NCI-H1417 (cell line): Measurements from ENCODE around the gene DYSF.

Experiments used
- DNase-seq, 3 experiments: peaks; one replicate each; lab custom pipeline; 2025; lab: John Stamatoyannopoulos, UW

The DYSF gene

DNA sequence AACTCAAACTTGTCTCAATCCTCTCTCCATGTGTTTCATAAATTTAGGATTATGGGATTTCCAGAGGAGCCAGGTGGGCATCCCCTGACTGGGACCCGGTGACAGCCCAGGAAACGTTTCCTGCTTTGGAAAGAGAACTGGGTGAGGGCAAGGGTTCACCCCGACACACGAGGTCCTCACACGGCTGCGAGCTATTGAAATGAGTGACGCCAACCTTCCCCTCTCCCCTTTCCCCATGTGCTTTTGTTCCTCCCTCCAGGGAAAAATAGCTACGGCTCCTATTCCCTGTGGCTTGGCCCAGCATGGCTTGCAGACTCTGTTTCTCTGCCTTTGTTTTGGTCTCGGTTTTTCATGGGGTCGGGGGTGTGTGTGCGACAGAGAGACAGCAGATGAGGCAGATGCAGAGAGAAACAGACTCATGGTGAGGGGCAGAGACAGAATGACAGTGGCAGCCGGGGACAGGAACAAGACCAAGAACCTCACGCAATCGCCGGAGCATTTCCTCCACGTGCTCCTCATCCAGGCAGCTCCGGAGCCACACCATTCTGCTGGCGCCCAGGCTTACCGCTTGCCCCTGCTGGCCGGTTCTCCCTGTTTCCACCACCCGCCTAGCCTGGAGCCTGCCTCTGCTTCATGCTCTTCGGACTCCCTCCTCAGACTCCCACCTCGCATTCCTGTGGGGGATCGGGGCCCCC lies 238.5 kb downstream of the DYSF start:
- peak in 1 of 3 experiments; percentile 29 for DNase-seq

DNA sequence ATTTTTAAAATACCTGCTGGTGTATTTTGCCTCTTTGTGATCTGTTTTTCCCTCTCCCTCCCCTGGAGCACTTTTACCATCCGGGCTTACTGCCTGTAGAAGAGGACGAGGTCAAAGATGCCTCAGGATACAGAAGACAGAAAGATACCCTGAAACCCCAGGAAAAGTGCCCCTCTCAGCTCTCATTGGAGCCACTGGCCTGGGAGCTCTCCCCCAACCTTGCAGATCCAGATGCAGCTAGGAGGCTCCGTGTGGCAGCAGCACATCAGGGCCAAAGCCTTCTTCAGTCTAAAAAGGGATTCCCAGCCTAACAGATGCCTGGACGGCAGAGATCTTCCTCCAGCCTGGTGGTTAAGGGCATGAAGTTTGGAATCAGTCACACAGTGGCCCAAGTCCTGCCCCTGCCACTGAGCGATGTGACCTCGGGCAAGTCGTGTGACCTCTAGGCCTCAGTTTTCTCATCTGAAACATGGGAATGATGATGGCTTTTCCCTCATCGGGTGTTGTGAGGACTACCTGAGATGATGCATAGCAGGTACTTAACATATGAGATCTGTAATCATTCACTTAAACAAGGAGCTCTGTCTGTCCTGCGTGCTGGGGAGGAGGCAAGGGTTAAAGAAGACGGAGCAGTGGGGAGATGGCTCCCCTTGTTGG lies 239.4 kb downstream of the DYSF start:
- DNase-seq, result no peak

DNA sequence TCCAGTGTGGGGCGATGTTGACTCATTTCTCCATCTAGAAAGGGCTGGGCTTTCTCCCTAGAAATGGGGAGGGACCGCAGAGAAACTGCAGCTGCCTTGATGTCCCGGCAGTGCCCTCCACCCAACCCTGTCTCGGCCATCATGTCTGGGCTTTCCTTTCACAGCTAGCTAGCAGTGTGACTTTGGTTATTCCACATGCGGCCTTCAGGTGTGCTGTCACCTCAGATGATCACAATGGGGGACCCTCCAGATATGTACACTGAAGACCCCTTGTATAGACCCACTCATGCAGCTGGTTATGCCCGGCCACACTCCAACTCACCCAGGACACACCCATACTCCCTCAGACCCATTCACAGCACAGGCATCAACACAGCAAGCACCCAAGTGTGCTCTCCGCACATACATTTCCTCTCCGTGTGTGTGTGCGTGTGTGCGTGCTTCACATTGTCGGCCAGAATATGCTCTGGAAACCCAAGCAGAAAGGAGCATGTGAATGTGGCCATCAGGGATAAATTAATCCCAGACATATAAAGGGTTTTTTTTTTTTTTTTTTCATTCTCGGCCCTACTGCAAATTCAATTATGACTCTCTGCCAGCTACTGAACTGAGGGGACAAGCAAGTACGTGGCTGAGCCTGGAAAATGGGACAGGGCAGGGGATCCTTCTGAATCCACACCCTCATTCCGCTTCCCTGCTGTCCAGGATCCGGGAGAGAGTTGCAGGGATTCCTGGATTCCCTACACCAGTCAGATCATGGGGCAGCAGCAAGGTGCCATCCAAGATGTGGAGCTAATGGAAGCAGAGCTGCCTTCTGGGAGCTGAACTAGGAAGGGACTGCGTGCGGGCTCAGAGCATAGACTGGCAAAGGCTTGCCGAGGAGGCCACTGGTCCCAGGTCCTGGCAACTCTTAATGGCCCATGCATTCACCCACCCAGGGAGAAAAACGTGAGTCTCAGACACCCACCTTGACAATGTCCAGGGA lies 240.2 kb downstream of the DYSF start:
- no peak for DNase-seq

DNA sequence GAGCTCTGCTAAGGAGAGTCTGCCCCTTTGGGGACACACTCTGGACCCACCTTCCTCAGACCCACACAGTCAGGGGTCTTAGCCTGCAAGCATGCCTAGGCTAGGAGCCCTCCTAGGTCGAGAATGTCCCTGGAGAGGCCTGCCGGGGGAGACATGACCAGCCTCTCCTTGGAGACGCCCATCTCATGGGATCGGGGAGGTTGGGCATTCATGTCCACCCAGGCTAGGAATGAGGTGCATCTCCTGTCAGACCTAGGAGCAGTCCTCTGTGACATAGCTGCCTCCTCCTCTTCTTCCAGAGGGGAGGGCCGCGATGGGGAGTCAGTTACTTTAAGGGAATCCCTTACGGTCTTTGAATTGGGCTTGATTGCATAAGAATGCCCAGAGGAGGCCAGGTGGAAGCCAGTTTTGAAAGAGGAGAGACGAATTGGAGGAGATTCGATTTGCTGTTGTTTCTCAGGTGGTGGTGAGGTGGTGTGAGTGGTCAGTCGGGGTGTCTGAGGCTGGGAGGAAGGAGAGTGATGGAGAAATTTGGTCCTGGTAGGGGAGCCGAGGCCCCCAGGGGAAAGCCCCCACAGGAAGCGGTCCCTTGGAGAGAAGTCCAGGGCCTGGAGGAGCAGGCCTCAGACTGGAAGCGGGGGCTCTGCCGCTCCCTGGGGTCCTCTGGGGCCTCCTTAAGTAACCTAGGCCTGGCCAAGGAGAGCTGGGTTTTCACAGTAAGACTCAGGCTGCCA lies 241.3 kb downstream of the DYSF start:
- no peak for DNase-seq

DNA sequence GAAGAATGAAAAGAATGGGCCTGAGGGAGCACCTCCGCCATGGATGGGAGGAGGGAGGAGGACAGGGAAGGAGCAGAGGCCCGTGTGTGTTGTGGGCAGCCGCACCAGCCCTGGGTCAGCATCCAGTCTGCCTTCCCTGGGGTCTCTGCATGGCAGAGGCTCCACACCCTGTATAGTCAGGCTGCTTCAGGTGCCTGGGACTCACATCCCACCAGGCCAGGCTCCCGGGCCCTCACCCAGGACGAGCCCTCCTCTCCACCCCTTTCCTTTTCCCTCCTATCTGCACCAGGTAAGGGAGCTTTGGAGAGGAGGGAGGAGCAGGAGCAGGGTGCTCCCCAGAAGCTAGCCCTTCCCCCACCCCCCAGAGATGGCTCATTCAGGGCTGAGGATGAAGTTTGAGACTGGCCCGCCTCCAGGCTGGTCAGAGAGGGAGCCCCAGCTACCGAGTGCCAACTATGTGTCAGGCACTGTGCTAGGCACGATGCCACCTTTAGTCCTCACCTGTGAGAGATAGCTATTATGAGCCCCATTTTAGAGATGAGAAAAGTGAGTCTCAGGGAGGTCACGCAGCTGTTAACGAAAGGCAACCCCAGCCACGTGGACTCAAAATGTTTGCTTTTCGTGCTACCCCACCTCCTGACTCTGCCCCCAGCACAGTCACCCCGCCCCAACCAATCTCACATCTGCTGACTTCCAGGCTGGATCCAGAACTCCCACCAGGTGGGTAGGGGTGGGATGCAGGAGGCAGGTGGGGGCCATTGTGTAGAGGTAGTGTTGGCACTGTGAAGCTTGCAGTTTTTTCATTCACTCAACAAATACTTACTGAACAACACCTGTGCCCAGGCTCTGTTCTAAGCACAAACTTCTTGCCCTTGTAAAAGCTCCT lies 242.1 kb downstream of the DYSF start:
- no peak for DNase-seq

DNA sequence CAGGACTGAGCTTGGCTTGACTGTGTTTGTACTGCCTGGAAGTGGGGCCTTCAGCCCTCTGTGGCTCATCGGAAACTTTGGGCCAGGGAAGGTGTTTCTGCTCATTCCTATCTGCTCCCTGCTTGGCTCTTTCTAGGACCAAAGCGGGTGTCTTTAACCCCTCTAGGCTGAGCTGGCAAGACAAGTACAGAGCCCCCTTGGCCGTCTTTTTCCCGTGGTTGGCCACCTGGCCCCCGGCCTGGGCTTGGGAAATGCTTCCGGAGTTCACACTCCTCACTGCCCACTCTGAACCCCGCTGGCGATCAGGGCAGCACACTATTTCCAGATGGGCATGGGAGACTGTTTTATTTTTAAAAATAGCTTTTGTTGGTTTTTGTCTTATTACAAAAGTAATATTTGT lies 243.0 kb downstream of the DYSF start:
- DNase-seq, result no peak

DNA sequence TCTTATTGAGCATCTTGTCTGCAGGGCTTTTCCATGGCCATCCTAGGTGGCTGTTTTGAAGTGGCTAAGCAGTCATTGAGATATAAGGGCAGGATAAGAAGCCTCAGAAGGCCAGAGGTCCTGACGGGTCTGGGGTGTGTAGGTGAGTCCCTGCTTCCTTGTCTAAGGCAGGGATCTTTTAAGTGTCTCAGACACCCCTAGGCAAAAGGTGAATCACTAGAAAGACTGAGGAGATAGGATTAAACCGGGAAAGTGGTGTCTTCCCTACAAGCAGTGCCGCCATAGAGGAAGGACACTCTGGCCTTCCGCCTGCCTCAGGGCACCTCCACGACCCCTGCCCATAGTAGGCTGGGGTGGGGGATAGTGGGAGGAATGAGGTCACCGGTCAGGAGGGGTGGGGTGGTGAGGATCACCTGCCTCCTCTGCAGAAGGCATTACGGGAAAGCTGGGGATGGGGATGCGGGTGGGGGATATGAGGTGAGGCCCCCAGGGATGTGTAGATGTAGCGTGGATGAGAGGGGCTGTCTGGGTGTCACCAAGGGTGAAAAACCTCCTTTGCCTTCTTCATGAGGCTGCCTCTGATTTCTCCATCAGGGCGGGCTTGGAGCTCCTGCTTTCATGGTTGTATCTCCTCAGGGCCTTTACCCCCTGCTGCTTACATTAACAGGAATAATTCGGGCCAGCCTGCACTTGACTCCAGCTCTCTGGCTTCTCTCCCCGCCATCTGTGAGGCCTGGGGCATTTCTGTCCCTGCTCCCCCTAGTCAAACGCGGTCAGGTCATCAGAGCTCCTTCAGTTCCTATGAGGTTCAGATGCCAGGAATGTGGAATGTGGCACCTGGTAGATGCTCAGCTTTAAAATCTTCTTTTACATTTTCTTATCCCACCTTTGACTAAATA lies 244.0 kb downstream of the DYSF start:
- DNase-seq, result peak in 1 of 3 experiments; percentile 50

DNA sequence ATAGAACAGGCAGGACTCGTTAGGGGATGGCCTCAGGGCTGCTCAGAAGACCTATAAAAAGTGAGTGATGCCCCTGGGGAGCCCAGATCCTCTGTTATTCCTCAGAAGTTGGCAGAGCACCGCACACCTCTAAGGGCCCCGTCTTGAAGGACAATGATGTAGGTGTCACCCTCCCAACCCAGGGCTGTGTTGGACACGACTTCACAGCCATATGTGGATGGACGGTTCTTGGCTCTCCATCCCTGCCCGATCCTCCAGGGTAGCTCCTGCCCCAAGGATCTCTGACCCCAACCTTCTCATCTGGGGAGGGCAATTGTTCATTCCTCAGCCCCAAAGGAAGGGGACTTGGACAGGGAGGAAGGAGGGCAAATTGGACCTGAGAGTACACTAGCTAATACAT lies 246.1 kb downstream of the DYSF start:
- DNase-seq, result no peak

DNA sequence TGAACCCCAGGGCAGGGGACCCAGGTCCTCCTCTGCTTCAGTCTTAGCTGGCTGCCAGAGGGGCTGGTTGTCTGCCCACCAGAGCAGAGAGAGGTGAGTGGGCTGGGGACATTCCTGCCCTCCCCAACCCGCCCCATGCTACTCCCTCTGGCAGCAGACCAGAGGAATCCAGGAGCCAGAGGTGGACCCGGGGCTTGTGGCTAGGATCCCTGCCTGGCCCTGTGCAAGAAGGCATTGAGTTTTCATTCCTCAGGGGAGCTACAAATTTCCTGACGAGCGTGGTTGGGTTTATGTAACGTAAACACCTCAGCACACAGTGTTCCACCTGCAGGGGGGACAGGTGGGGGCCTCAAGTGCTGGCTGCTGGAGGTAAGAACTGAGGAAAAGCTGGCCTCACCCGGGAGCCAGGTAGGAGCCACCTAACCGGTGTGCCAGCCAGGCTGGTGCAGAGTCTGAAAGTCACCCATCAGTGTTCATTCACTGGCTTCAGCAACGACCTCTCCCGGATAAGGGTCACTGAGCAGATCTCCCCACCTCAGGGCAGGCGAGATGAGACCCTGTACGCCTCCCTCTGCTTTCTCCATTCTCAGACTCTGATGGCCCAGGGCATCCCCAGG lies 246.8 kb downstream of the DYSF start:
- peak in 2 of 3 experiments; percentile 1 to 11 for DNase-seq

DNA sequence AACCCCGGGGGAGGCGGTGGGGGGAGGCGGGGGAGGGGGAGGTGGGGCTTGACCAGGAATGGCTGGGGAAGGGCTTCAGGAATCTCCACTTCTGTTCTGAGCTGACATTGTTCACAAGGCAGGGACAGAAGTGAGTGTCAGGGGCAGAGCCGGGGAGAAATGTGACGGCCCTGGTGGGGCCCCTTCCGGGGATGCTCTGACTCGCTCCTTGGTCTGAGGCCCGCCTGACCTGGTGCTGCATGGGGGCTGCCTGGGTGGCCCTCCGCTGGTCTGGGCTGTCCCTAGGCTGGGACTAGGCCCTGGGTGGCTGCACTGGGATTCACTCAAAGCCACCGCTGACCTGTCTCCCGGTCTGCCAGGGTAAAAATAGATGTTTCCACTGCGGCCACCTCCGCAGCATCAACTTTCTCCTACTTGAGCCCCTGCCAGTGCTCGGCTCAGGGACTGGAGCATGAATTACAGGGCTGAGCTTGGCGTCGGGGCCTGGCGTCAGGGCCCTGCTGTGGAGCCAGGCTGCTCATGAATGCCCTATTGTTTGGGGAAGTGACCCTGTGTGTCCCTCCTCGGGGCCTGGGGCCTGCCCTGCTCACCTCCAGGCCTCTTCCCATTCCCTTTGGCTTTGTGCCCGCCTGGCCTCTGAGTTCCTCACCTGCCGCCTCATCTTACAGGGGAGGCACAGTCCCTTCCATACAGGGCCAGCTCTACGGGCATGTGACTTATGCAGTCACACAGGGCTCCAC lies 247.5 kb downstream of the DYSF start:
- no peak for DNase-seq

DNA sequence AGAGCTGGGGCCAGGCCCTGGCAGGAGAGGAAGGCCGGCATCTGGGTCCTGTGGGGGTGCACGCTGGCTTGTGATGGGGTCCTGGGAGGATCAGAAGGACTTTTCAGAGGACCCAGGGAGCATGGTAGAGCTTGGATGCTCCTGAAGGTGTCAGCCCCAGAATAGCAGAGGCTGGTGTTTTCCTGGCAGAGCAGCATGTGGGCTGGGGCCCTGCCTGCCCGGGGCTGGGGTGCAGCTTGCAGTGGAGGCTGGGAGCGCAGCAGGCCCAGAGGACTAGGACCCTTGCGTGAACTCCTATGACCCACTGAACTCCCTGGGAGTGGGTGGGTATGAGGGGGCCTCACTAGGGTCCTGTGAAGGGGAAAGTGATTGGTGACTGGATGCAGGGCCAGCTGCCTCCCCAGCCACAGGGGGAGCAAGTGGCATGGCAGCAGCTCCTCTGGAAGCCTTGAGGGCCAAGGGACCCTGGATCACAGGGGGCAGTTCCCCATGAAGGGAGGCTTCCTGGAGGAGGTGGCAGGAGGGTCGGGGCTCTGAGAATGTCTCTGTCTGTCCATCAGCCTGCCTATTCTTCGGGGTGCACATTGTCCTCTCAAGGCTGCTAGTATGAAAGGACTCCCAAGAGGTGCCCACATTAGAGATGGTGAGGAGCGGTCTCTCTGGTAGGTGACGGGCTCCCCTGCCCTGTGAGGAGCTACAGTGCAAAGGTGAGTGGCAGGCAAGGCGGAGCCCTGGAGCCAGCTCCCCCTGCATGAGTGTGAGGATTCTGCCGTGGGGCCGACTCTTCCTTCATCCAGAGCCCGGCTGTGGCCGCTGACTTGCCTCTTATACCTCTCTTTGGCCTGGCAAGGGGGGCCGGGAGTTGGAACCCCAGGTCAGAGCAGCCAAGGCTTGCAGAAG lies 249.0 kb downstream of the DYSF start:
- no peak for DNase-seq

DNA sequence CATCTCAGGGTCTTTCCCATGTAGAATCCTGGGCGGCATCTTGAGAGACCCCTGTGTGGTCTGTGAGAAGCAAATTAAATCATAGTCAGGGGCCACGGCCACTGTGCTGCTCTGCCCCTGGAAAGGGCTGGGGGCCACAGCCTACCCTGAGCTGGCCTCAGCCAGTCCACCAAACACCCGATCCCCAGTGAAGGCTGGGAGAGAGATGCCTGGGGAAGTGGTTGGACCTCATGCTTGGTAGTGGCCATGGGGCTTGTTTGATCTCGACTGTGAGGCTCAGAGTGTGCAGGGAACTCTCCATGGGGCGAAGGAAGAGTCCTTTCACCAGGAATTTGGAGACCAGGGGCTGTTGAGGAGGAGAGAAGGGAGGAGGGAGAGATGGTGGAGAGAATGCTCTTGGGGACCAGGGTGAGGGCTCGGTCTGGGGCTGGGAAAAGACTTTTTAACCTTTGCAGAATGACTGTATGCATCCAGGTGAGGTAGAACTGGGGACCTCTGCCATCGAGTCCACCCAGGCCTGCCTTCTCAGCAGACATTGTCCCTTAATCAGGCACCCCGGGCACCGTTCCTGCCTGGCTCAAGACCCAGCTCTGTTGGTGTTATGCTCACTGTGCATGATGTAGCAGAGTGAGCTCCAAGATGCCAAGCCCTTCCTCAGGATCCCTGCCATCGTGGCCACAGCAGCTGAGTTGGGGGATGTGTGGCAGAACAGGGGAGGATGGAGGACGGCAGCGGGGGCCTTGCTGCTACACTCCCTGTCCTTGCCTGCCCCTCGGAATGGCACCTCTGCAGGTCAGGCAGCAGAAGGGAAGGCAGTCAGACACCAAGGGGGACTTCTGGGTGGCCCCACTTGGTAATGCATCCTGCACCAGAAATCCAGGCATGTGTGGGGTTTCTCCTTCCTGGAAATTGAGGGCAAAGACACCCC lies 249.9 kb downstream of the DYSF start:
- DNase-seq, result no peak

DNA sequence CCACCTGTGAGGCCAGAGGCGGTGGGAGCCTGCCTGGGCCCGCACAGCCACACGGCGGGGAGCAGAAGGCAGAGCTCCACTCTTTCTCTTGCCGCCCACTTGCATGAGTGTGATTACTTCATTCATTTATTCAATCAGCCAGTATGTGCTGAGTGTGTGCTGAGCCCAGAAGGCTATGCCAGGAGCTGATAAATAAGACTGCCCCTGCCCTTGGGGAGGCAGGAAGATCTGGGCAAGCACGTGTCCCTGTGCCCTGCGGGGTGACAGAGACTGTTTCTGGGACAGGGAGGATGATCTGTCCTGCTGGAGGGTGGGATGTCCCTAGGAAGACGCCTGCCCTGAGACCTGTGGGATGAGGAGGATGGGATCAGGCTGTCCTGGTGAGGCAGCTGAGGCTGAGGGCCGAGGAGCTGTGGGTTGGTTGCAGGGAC lies 250.8 kb downstream of the DYSF start:
- no peak for DNase-seq

DNA sequence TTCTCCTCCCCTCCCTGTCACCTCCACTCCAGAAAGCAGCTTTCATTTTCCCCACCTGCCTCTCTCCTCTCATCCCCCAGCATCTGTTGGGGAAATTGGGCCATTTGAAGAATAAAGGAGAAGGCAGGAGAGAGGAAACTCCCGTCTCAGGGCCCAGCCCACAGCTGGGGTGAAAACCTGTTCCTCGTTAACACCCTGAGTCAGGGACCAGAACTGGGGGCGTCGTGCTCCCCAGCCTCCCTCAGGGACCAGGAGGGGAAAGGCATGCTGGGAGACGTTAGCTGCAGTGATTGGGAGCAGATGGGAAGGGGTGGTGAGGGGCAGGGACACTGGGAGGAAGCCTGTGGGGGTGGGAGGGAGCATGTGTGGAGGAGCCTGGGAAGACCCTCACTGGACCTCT lies 251.3 kb downstream of the DYSF start:
- DNase-seq, result no peak

DNA sequence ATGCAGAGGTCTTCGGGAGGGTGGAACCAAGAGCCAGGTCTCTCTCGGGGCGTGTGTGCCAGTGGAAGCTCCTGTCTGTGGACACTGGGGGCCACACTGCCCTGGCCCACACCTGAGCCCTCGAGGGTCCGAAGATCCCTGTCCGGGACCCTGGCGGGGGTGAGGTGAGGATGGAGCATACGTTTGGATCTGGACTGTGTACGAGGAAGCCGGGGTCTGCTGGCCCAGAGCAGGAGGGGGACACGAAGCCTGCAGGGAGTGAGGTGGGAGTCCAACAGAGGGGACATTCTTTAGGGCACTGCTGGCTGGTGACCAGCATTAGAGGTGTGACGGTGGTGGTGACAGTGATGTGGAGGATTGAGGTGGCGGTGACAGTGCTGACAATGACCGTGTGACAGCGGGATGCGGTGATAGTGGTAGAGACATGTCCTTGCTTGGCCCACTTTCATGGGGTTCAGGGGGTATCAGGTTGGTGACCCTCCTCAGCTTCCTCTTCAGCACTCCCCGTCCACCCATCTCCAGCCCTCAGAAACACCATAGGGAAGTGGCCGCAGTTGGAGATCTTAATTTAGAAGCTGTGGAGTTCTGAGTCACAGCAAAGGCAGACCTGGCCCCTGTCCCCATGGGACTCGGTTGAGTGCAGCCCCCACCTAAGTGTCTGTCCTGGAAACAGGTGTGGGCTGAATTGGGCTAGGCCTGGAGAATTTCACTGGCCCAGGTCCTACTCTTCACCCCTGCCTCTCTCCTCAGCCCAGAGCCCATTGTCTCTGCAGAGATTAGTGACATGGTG lies 252.0 kb downstream of the DYSF start:
- no peak for DNase-seq

DNA sequence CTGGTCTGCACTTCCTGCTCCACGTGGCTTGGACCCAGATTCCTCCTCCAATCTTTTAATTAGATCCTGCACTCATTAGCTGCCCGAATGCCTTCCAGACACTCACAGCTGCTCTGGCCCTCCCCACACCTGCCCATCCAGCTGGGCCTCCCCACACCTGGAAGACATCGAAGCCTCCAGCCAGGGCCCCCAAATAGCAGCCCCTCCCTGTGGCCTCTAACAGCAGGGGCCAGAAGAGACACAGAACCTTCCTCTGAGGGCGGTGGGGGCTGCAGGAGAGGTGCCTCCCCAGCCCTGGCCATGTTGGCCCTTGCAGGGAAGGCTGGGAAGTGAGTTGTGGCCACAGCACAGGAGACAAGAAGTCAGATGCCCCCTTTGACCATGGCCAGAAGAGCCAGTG lies 252.8 kb downstream of the DYSF start:
- DNase-seq, result no peak
